Kidney (tissue), 14 donors: ENCODE data around the gene FKBP8. TPM values are rescaled to one million over a fixed set of nuclear protein-coding genes. Genes with fewer than 3 reads are reported as not detected.

Source experiments
- DNase-seq, 5 donors: peaks; one replicate each; pipeline ENCODE4 v3.0.0-alpha.2; 2013 to 2020
- FAIRE-seq: peaks from 2 replicates; lab custom pipeline; 2012; peaks lifted over from hg19 to GRCh38; lab: Jason Lieb, UNC
- H3K27ac ChIP-seq, 2 donors: one replicate each; pipeline ENCODE4 v1.7.0; 2013; ENCODE audit warnings: low read depth in 2 of 2, low read length in 2 of 2, inconsistent platforms in 1 of 2
- H3K27me3 ChIP-seq: one replicate; pipeline ENCODE4 v1.7.1; 2013; ENCODE audit warnings: low read length, inconsistent platforms; ENCODE audit not compliant: control insufficient read depth, insufficient read depth
- H3K36me3 ChIP-seq, 3 donors: one replicate each; pipeline versions ENCODE4 v1.7.0 to v1.7.1; 2013; ENCODE audit warnings: low read length in 3 of 3, control low read depth in 1 of 3, inconsistent platforms in 1 of 3; ENCODE audit not compliant: insufficient read depth in 3 of 3, control insufficient read depth in 2 of 3
- H3K4me1 ChIP-seq, 3 donors: one replicate each; pipeline versions ENCODE4 v1.7.0 to v1.7.1; 2013; ENCODE audit warnings: low read length in 3 of 3, inconsistent platforms in 1 of 3, low read depth in 1 of 3; ENCODE audit not compliant: control insufficient read depth in 2 of 3, insufficient read depth in 2 of 3
- H3K4me3 ChIP-seq, 3 donors: one replicate each; pipeline versions ENCODE4 v1.7.0 to v1.8.1; 2013; ENCODE audit warnings: low read length in 3 of 3, control low read depth in 1 of 3, inconsistent platforms in 1 of 3
- H3K9ac ChIP-seq, 3 donors: one replicate each; pipeline versions ENCODE4 v1.7.0 to v1.7.1; 2013; ENCODE audit warnings: low read length in 3 of 3, control low read depth in 1 of 3, inconsistent platforms in 1 of 3
- H3K9me3 ChIP-seq, 3 donors: one replicate each; pipeline versions ENCODE4 v1.7.0 to v1.7.1; 2013; ENCODE audit warnings: low read length in 3 of 3, control low read depth in 1 of 3, inconsistent platforms in 1 of 3; ENCODE audit not compliant: control insufficient read depth in 2 of 3, insufficient read depth in 1 of 3
- CTCF ChIP-seq: IDR thresholded peaks from 3 replicates; pipeline ENCODE4 v1.5.1; 2012; ENCODE audit warnings: mild to moderate bottlenecking, moderate library complexity, borderline replicate concordance; ENCODE audit not compliant: insufficient read depth; ENCODE audit errors: extremely low read depth
- intact Hi-C: fragments of 100-400 bp; cut with DNase I; formaldehyde crosslinking; loops from one replicate; pipeline ENCODE4 v1.11.1; 2022
- polyA plus RNA-seq: library from polyadenylated mRNA; stranded (reverse); fragments of 350-450 nt; fragmentation: Illumina TruSeq; extraction: RNeasy Lipid Tissue Mini Kit (QIAGEN cat#74804); gene quantifications from one replicate; pipeline ENCODE4 v1.2.3, GENCODE V29; 2014; ENCODE audit warnings: low read depth, low replicate concordance; ENCODE audit not compliant: insufficient read depth
- total RNA-seq: library from RNA; stranded (reverse); fragmentation: NEBNext Ultra II Directional; extraction: Animal tissue kit (Norgen Biotek cat#: 25700); gene quantifications from one replicate; pipeline ENCODE4 v1.2.1, GENCODE V29; 2021
- donor health status: control.
- donor health status: control.
- donor health status: control.
- donor health status: control.
- donor health status: control.
- donor health status: DM: yes; HTN: yes; CAD: no.
- donor health status: Normal renal cell carcinoma (clear cell type).

Gene FKBP8
- total and polyA plus RNA-seq, 2 donors from 2014 or later = 207 to 314 TPM

- TF ChIP-seq CTCF = no peak
- H3K9ac ChIP-seq = peak overlapping the region in 1 of 3 donors; percentile 51
- DNase-seq (peak in 4 of 5 donors; percentile 71 to 91 (median 78)), FAIRE-seq (no peak)
- H3K27me3 ChIP-seq = no peaks in the 10 kb centered on the region
- intact Hi-C loops = no loop called here
- H3K36me3 ChIP-seq = no peaks in the 10 kb centered on the region
- peak overlapping the region; percentile 51 to 71 for H3K27ac ChIP-seq
- no peaks in the 10 kb centered on the region for H3K9me3 ChIP-seq
- peaks cover 0 to 96% (median 93%) of the 10 kb centered on the region in 3 donors for H3K4me1 ChIP-seq
- peak overlapping the region in 1 of 3 donors; percentile 2 for H3K4me3 ChIP-seq
Measured at GRCh38 chr19:18503971-18504885, 39.1 kb downstream of the FKBP8 start.

DNA sequence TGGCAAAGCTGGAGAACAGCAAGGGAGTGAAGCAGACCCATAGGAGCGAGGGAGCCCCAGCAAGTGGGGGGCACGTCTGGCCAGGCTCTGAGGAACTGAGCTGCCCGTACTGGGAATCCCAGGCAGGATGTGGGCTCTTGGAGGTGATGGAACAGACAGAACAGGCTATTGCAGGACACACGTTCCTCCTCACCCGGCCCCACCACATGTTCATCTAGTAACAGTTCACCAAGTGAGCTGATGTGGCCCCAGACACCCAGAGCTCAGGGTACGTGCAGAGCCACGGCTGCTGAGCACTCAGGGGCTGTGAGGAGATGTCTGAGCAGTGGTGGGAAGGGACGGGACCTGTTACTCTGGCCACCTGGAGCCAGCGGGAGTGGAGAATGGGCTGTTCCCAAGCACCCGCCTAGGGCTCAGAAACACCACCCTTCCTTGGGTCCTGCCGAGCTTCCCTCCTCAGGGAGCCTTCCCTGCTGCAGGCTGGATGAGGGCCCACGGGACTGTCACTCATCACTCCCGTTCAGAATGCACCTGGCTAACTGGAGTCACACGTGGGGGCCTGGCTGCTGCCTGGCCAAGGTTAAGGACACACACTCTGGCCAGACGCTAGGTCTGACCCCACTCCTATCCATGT is 39.9 kb downstream of the FKBP8 start:
- no peak for FAIRE-seq
- Histone ChIP-seq H3K27me3 (no peaks in the 10 kb centered on the region), H3K9ac (peak overlapping the region in 1 of 3 donors; percentile 0), H3K4me1 (peaks cover 0 to 93% (median 92%) of the 10 kb centered on the region in 3 donors), H3K36me3 (no peaks in the 10 kb centered on the region), H3K27ac (peak overlapping the region; percentile 51 to 71), H3K9me3 (no peaks in the 10 kb centered on the region), H3K4me3 (peak overlapping the region in 1 of 3 donors; percentile 2)
- intact Hi-C loops = no loop called here
- no peak for TF ChIP-seq CTCF
- DNase-seq = no peak

GRCh38 chr19:18502638-18503294 is 40.6 kb downstream of the FKBP8 start:
- peak overlapping the region; percentile 73 to 75 for H3K27ac ChIP-seq
- no peak for TF ChIP-seq CTCF
- DNase-seq = no peak
- H3K4me3 ChIP-seq = no peak overlapping the region
- peaks cover 0 to 88% (median 85%) of the 10 kb centered on the region in 3 donors for H3K4me1 ChIP-seq
- peak overlapping the region in 1 of 3 donors; percentile 0 for H3K9ac ChIP-seq
- no peaks in the 10 kb centered on the region for H3K36me3 ChIP-seq
- intact Hi-C loops = no loop called here
- no peaks in the 10 kb centered on the region for H3K27me3 ChIP-seq
- no peak for FAIRE-seq
- H3K9me3 ChIP-seq = no peaks in the 10 kb centered on the region
